GM18520 (cell line): ENCODE data around the gene SLC43A1.
A peak's percentile ranks its signal among the peaks of the same experiment; 100 is the strongest.

ENCODE experiments used
- ATAC-seq: cut with Tn5 transposase; IDR thresholded peaks from one replicate; pipeline ENCODE4 v1.9.1; 2021; ENCODE audit not compliant: unreplicated experiment

The SLC43A1 gene

DNA sequence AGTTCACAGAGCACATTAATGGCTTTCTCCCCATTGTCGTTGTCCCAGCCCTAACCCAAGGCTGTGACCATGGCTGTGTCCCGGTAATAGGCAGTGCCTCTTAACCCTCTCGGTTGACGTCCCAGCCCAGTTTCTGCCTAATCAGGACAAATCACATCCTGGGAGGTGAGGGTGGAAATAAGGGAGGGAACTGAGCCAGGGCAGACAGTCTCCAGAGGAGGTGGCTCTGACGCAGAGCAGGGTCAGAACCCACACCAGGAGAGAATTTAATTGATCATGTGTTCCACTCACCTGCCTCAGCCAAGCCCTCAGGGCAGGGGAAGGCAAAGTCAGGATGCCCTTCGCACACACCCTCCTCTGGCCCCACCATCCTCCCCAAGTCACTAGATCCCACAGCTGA is 17.0 kb downstream of the SLC43A1 start:
- ATAC-seq = no peak

DNA sequence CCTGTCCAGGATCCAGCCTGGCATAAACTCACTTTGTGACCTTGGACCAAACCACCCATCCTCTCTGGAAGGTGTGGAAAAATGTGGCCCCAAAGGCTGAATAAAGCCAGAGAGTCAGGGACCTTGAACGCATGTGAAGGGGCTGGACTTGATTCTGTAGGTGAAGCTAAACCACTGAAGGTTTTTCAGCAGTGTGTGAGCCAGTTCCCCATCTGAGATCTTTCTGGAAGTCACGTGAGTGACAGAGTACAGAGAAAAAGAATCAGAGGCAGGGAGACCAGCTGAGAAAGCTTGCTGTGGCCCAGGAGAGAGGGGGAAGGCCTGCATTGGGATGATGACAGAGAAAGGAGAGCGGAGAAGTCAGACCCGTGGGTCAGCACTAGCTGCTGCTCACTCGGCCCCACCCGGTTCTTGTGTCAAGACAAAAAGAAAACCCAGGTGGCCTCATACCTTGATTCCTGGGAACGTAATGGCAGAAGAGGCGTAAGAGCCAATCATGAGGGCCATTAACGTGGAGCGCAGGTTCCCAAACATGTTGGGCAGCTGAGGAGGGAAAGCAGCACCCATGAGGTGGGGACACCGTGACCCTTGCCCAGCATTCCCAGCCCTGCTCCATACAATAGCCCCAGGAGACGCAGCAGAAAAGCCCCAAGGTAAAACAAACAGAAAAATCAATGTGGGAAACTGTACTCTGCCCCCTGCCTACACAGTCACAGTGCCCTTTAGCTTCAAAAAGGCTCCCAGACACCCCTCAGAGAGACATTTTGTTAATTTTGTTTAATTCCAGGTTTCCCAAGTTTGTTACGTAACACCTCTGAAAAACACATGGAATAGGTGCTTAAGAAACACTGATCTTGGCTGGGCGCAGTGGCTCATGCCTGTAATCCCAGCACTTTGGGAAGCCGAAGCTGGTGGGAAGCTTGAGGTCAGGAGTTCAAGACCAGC is 17.9 kb downstream of the SLC43A1 start:
- ATAC-seq = no peak

DNA sequence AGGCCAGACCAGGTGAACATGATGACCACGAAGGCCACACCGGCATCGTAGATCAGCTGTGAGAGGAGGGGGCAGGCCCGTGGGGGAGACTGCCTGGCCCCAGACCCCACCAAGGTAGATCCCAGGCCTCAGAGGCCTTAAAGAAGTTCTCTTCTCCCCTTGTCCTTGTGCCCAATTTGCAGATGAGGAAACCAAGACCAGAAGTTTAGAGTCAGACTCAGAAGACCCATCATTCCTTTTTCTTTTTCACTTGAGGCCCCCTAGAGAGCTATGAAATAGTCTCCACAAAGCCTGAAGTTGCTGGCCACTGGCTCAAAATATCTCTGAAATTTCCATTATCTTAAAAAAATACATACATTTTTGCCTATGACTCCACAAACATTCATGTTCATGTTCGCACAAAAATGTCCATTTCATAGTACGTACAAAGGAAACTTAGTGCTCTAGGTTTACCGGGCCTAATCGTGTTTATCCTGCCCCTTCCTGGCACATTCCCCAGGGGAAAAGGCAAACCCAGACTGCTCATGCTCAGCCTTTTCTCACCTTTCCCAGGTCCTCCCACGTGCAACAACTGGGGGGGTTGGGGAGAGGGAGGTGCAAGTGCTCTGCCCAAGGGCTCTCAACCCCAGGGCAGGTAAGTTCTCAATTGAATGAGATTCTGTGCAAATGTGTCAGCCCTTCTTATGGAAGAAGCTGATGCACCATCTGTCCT is 19.2 kb downstream of the SLC43A1 start:
- no peak for ATAC-seq

DNA sequence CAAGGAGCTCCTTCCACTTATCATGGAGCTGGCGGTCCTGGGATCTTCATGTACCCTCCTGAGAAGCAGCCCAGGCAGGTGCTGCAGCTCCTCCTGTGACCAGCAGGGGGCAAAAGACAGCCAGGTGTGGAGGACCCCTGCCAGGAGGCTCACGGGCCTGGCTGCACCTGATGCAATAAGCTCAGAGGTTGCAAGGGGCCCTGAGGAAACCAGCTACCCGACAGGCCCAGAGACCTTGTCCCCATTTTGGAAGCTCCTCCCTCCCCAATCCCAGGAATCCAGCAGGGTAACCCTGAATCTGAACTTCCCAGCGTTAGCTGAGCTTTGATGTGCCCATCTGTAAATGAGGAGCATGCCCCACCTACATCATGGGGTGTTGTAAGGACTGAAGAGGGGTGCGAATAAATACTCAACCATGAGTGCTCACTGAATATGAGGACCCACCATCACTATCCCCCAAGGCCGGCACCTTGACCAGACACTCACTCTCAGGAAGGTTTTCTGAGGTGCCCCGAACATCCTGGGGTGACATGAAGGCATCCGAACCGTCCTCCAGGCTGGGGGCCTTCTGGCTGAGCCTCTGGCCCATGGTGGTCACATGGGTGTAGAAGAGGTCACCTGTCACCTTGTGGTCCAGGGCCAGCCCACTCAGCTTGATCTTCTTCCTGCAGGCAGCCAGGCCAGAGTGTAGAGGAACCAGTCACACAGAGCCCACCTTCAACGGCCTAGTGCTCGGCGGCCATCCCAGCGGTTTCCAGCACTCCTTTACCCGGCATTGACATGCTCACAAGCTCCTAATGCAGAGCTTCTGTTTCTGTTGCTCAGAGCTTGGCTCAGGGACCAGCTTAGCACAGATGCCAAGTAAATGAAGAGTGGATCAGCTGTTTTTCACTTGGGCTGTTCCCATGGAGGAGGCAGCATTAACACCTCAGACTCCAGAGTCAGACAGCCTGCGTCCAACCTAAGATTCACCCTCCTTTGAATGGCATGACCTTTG is 21.7 kb downstream of the SLC43A1 start:
- ATAC-seq = peak; percentile 70

DNA sequence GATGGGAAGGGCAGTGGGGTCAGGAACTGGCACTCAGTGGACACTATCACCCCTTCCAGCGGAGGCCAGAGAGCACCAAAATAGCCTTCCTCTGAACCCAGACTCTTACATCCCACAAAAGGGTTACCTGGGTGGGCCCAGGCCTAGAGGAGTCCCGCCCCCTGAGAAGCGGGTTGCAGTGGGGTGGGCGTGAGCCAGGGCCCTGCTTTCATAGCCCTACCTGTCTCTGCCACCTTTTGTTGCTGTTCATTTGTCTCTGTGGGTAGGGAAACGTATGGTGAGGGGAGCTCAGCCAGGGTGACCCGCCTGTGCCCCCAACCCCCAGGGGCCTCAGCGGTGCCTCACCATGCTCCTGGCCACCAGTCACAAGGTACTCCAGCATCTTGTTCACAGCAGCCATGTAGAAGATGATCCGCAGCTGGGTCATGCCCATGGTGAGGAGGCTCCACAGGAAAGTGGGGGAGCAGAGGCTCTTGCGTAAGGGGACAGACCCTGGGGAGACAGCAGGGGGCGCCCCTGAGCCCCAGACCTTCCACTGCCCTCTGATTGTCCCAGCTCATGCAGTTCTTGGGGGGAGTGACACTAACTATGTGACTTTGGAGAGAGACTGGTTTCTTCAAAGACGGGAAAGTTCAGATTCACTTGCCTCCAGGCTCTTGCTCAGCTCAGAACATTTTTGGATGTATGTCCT is 24.0 kb downstream of the SLC43A1 start:
- ATAC-seq = no peak

DNA sequence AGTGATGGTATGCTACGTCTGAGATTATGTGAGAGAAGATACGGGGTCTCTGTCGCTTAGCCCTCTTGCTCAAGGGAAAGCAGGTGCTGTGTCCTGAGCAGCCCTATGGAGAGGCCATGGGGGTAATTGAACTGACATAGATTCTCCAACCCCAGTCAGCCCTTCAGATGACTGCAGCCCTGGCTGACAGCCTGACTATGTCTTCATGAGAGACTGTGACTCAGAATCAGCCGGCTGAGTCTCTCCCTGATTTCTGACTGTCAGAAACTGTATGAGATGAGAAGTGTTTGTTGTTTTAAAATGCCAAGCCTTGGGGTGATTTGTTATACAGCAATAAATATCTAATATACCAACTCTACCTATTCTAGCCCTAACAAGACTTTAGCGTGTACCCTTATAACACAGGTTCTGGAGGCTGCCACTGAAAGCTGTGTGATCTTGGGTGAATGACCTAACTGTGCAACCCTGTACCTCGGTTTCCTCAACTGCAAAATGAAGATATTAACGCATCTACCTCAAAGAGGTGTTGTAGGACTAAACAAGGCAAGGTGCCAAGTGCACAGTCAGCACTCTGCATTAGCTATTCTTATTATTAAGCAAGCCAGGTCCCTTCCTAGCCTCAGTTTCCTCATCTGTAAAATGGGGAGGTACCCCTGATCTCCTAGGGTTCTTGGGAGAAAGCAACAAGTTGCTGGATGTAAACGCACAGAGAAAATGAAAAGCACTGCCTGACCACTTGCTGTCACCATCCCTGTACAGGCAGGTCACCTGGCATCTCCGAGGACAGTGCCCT is 24.9 kb downstream of the SLC43A1 start:
- ATAC-seq = no peak

DNA sequence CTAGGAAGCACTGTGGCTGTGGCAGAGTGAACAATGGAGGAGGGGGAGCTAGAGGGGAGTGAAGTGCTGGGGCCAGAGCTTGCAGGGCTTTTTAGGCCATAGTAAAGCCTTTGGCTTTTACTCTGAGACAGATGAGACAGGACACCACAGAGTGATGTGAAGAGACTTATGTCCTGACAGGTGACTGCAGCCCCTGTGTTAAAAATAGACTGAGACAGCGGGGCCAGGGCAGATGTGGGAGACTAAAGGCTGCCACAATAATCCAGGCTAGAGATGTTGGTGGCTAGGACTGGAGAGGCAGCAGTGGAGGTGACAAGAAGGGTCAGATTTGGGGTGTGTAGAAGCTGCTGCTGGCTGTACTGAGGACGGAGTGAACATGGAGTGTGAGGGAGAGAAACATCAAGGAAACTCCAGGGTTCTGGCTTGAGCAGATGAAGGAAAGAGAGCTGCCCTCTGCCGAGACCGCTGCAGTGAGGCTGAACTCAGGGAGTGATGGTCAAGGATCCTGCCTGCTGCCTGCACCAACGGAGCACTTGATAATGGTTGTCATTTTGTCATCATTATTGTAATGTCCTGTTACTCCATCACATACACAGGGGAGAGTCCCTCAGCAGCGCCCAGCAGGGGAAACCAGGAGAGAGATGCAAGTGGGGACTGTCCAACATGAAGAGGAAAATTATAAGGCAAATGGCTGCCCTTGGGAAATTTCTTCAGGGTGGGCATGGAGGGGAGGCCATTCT is 27.4 kb downstream of the SLC43A1 start:
- no peak for ATAC-seq

DNA sequence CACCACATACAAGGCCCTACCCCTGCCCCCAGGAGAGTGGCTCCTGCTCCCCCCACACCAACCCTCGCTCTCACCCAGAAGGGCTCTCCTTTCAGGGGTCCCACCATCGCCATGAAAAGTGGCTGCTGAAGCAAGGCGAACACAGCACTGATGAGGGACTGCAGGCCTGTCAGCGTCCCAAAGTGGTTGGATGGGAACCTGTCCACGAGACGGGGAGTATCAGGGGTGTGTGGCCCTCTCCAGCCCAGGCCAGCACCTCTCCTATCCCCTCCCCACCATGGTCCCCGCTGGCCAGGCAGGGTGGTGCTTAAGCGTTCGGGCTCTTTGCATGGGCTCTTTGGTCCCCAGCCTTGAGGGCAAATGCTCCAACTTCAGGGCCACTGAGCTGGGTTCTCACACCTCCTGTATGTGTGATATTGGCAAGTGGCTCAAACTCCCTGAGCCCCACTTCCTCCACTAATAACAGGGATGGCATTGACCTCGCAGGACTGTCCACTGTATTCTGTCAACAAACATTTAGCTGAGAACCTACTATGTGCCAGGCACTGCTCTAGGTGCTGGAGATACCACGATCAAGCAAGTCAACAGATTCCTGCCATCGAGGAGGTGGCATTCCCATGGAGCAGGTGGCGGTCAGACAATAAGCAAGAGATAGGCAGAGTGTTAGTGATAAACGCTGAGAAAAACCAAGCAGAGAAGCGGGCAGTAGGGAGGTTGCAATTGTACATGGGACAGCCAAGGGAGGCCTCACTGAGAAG is 28.3 kb downstream of the SLC43A1 start:
- ATAC-seq = no peak

DNA sequence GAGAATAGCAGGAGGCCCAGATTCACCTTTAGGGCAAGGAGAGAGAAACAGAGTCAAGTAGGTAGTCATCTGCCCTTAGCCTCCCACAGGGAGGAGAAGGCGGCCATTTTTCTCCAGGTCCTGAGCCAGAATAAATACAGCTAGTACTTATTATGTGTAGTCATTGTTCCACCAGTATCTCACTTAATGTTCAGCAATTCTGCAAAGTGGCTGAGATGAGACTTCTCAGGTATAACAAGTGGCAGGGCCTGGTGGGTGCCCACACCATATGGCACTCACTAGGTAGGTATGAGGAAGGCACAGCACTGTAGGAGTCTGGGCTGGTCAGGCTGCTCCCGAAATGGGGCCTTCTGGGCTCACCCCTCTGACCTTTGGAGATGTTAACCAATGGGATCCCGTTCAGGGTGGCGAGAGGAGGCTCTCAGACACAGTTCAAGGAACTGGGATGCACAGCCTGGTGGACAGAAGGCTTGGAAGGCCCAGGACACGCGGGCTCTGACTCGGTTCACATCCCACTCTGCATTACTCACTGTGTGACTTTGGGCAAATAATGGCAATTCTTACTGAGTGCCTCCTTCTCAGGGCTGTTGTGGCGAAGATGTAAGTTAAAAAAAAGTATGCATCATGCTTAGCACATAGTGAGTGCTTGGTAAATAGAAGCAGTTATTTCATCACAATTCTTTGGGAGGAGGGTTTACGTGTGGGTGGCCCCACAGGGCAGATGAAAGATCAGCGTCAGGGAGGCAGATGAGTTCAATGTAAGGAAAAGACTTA is 30.1 kb downstream of the SLC43A1 start:
- ATAC-seq = no peak

DNA sequence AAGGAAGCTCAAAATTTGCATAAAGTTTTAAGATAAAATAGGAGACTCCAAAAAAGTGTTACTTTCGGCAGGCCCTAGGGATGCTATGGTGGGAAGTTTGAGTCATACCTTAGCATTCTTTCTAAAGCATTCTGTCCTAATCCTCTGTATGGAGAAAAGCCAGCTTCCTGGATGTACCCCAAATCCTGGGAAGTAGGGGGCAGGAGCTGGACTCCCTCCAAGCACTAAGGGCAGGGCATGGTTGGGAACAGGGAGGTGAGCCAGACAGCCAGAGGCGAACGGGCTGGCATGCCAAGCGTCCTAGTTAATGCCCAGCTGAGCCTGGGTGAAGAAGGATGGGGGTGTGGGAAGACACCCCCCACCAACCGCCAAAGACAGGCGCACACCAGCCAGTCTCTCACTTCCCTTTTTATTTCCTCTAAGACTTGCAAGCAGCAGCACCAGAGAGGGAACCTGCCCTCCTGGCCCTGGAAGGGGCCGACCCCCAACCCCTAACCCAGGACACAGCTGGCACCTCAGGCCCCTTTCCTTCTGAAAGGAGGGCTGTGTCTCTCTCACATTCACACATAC is 31.3 kb downstream of the SLC43A1 start:
- no peak for ATAC-seq

DNA sequence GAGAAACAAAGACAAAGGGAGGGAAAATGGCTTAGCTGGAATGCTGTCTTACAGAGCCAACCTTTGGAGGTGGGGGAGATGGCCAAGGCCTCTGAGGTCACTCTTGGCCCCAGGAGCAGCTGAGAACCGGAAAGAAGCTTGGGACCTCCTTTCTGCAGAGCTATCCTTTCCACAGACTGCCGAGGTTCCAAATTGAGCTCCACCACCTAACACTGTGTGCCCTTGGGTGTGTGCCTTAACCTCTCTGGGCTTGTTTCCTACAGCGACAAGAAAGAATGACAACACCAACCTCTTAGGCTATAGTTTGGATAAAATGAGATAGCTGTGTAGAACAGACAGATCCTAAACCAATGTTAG is 32.0 kb downstream of the SLC43A1 start:
- ATAC-seq = no peak

DNA sequence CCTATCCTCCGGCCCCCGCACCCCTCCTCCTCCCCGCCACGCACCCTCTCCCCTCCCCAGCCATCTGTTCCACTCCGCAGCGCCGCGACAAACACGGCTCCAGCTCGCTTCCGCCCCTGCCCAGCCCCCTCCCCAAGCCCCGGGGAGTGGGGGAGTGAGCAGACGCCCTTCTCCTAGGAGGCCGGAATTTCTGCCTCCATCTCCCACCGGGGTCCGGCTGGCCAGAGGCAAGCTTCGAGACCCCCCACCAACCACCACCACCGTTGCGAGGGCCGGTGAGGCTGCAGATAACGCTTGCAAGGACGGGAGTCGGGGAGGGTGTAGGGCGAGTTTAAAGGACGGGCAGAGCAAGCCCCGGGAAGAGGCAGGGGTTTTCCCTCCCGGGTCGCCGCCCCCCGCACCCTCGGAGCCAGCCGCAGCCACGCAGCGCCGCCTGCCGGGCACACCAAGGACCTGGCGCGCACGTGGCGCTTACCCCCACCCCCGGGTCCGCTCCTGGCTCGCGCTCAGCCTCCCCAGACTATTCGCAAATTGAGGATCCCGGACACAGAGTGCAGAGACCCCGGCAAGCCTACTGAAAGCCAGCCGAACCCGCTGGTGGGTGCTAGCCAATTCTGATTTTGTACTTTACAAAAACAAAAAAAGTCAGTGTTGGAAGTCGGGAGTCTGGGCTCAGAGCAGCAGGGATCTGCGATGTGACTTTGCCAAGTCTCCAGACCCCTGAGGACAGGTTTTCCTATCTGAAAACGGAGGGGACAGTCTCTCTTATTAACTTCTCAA is 32.5 kb downstream of the SLC43A1 start:
- no peak for ATAC-seq

DNA sequence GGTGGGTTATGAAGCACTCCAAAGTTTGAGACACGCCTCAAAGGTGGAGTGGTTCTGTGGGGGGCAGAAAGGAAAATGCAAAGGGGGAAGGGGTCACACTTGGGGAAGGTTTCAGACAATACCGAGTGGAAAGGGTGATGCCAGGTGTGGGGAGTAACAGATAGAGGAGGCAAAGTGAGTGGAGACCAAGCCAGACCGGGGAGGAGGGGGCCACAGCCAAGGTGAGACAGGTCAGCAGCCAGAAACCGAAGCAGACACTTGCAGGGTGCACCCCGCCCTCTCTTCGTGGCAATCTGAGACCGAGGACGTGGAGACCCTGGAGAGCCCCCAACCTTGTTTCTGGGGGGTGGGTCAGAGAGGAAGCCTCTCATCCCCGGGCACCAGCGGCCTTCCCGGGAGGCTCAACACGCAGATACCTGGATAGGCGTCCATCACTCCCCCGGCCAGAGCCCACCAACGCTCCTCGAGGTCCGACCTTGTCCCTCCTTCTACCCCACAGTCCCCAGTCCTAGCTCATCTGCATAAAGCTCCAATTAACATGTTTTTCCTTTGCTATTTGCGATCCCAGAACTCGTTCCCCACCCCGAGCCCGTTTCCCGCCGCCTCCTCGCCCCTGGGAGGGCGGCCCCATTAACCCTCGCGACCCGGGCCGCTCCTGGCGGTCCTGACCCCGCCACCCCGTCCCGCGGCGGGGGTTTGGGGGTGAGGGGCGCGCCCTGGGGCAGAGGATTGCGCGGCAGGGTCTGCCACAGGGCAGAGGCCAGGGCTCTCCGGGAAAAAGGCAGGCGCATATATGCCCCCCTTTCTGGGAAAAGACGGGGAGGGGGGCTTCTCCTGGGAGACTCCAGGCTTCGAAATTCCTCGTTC is 33.4 kb downstream of the SLC43A1 start:
- ATAC-seq = no peak

DNA sequence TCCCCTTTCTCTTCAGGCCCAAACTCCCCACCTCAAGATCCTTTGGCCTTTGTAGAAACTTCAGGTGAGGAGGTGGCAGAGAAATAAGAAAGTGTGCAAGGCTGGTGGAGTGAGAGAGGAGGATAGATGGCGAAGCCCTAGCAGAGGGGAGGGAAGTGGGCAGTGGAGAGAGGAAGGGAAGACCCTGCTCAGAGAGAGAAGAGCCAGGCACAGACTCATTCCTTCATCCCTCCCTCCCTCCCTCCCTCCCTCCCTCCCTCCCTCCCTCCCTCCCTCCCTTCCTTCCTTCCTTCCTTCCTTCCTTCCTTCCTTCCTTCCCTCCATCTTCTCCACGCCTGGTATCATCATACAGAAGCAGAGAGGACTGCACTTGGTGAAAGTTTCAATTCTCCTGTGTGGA is 34.2 kb downstream of the SLC43A1 start:
- ATAC-seq = no peak

DNA sequence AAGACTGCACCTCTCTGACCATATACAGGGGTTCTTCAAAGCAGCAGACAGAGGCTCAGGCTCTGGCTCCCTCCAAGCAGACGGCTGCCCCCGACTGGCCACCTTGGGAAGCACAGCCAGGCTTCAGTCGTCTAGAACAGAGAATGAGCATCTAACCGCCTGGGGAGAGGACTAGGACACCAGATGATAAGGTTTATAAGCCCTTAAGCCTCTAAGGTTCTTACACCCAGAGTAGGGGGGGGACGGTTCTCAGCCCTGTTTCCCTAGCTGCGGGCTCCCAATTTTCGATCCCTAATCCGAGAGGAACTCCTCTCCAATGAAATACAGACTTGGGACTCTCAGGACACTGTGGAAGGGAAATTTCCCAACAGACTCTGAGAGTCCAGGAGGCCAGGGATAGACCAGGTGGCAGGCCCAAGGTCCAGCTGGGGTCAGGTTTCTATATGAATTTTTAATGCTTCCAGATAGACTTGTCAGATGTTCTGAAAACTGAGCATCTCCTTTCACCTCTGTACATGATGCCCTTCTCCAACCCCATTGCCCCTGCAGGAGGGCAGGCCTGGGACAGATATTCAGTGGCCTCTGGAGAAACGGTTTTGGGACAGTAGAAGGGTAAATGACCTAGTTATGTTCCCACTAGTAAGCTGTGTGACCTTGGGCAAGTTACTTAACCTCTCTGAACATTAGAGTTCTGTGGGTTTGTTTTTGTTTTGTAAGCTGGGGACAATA is 34.9 kb downstream of the SLC43A1 start:
- ATAC-seq = no peak
